Tibial nerve (tissue), 4 donors: ENCODE data around the gene ATP2A2. TPM values are rescaled to one million over a fixed set of nuclear protein-coding genes. Genes with fewer than 3 reads are reported as not detected.

Experiments
- DNase-seq, 2 donors: peaks; one replicate each; pipeline ENCODE4 v3.0.0-alpha.2; 2019; ENCODE audit warnings: low spot score in 2 of 2
- H3K27ac ChIP-seq, 4 donors: fragments of 200-600 bp; sonication (generic) in 3 of 4; one replicate each; pipeline ENCODE4 v1.5.1; 2017 to 2019; ENCODE audit warnings: mild to moderate bottlenecking in 1 of 4
- H3K27me3 ChIP-seq, 2 donors: fragments of 200-600 bp; sonication (generic) in 1 of 2; one replicate each; pipeline versions ENCODE4 v1.5.1 to v1.6.0; 2017 to 2019
- H3K36me3 ChIP-seq, 3 donors: fragments of 200-600 bp; sonication (generic); one replicate each; pipeline ENCODE4 v1.5.1; 2018 to 2019
- H3K4me1 ChIP-seq, 4 donors: fragments of 200-600 bp; sonication (generic) in 3 of 4; one replicate each; pipeline ENCODE4 v1.5.1; 2017 to 2019
- H3K4me3 ChIP-seq, 4 donors: fragments of 200-600 bp; sonication (generic) in 3 of 4; one replicate each; pipeline ENCODE4 v1.5.1; 2017 to 2019; ENCODE audit warnings: mild to moderate bottlenecking in 1 of 4, moderate library complexity in 1 of 4
- H3K9me3 ChIP-seq, 4 donors: fragments of 200-600 bp; sonication (generic) in 3 of 4; one replicate each; pipeline ENCODE4 v1.5.1; 2017 to 2019
- EP300 ChIP-seq, 2 donors: sonication (generic); formaldehyde crosslinking; IDR thresholded peaks; one replicate each; pipeline ENCODE4 v1.6.1; 2017; ENCODE audit warnings: antibody characterized with exemption in 2 of 2, mild to moderate bottlenecking in 1 of 2
- POLR2A ChIP-seq, 2 donors: fragments of 450-650 bp; IDR thresholded peaks; one replicate each; pipeline ENCODE4 v1.6.1; 2017; ENCODE audit warnings: antibody characterized with exemption in 2 of 2, mild to moderate bottlenecking in 2 of 2, moderate library complexity in 2 of 2
- WGBS, 2 donors: methylation state at CpG; one replicate each; pipeline ENCODE4 v1.1.5; 2018; 5-methylcytosine and 5-hydroxymethylcytosine counted together
- total RNA-seq, 4 donors: library from RNA; depleted of rRNA; stranded (reverse); fragments of >200 nt; gene quantifications; one replicate each; pipeline ENCODE4 v1.1.0, GENCODE V29; 2016
- TF ChIP-seq, protein P1 (sequence below), 5 experiments: fragments of 200-600 bp in 3 of 5; fragments of 450-650 bp in 2 of 5; sonication (generic) in 3 of 5; IDR thresholded peaks; one replicate each; pipeline ENCODE4 v1.5.1; 2016 to 2019; ENCODE audit warnings: antibody characterized with exemption in 5 of 5, mild to moderate bottlenecking in 3 of 5, moderate library complexity in 2 of 5

Gene ATP2A2
- total RNA-seq, 4 donors from 2014 or later, result 77.8 to 106 (median 90.1) TPM

DNA sequence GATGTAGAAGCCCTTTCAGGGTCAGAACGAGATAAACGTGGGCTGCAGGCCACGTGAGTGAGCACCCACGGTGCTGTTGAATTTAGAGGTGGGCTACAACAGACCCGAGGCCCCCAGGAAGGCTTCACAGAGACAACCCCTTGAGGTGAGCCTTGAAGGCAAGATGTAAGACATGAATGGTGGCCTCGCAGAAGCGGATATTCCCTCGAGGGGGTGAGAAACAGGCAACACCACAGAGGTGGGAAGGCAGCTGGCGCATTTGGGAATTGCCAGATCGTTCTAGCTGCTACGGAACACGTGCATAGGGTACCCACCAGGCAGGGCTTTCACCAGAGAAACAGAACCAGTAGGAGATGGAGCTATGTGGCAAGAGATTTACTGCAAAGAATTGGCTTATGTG lies 22.6 kb upstream of the ATP2A2 start:
- Histone ChIP-seq H3K27me3 (no peaks in the 10 kb centered on the region), H3K27ac (no peak overlapping the region), H3K9me3 (no peaks in the 10 kb centered on the region), H3K4me1 (peaks cover 0 to 11% (median 0%) of the 10 kb centered on the region in 4 donors), H3K36me3 (no peaks in the 10 kb centered on the region), H3K4me3 (no peak overlapping the region)
- 88 to 91% methylated on average over 12 of the region's 12 CpGs for WGBS, 2 donors
- TF ChIP-seq, protein P1, sequence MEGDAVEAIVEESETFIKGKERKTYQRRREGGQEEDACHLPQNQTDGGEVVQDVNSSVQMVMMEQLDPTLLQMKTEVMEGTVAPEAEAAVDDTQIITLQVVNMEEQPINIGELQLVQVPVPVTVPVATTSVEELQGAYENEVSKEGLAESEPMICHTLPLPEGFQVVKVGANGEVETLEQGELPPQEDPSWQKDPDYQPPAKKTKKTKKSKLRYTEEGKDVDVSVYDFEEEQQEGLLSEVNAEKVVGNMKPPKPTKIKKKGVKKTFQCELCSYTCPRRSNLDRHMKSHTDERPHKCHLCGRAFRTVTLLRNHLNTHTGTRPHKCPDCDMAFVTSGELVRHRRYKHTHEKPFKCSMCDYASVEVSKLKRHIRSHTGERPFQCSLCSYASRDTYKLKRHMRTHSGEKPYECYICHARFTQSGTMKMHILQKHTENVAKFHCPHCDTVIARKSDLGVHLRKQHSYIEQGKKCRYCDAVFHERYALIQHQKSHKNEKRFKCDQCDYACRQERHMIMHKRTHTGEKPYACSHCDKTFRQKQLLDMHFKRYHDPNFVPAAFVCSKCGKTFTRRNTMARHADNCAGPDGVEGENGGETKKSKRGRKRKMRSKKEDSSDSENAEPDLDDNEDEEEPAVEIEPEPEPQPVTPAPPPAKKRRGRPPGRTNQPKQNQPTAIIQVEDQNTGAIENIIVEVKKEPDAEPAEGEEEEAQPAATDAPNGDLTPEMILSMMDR (IDR thresholded peaks at IDR 0.05), result no peak
- no peak for TF ChIP-seq EP300 (IDR thresholded peaks at IDR 0.05)
- TF ChIP-seq POLR2A (IDR thresholded peaks at IDR 0.05), result no peak
- no peak for DNase-seq

DNA sequence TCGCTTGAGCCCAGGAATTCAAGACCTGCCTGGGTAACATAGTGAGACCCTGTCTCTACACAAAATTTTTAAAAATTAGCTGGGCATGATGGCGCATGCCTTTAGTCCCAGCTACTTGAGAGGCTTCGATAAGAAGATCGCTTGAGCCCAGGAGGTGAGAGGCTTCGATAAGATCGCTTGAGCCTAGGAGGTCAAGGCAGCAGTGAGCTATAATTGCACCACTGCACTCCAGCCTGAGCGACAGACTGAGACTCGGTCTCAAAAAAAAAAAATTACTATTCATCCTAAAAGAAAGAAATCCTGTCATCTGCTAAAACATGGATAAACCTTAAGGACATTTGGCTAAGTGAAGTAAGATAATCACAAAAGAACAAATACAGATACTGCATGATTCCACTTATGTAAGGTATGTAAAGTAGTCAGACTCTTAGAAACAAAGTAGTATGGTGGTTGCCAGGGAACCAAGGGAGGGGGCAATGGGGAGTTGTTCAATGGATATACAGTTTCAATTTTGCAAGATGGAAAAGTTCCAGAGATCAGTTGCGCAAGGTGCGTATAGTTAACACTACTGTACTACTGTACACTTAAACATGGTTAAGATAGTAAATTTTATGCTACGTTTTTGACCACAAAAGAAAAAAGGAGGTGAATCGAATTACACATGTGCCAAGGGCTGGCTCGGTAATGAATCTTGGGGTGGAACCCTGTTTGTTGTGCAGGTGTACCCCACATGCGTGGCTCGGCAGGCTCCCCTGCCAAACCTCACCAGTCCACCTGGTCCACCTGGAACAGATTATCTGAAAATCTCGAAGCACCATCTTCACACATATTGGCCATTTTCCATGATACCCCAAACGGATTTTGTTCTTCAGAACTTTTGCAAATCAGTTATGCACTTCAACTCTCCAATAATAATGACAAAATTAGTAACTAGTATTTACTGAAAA lies 18.3 kb upstream of the ATP2A2 start:
- TF ChIP-seq EP300 (IDR thresholded peaks at IDR 0.05), result no peak
- H3K4me3 ChIP-seq, result no peak overlapping the region
- no peak overlapping the region for H3K27ac ChIP-seq
- H3K27me3 ChIP-seq, result no peaks in the 10 kb centered on the region
- 80 to 82% methylated on average over 17 of the region's 17 CpGs for WGBS, 2 donors
- no peaks in the 10 kb centered on the region for H3K9me3 ChIP-seq
- no peaks in the 10 kb centered on the region for H3K36me3 ChIP-seq
- H3K4me1 ChIP-seq, result peaks cover 0 to 11% (median 5%) of the 10 kb centered on the region in 4 donors
- no peak for DNase-seq

DNA sequence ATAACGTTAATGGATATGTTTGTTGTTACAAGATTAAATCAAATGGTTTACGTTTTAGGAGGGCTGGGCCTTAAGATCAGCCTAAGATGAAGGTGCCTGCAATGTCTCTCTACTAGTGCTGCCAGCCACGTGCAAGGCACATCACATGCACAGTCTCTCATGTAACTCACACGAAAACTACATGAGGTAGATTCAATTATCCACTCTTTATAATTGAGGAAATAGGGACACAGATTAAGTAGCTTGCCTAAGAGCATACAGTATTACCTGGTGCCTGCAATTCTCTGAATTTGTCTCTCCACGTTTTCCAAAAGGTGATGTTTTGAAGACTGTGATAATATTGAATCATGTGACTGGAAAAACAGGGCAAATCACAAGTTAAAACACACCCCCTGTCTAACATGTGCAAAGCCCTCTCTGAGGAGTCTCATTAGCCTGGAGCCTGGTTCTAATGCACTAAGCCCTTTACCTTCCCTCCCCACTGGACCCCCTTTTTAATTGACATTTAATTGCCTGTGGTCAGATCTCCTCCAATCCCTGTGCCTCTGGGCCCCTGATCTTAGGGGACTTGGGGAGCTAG lies 14.6 kb upstream of the ATP2A2 start:
- Histone ChIP-seq H3K27ac (no peak overlapping the region), H3K27me3 (no peaks in the 10 kb centered on the region), H3K9me3 (no peaks in the 10 kb centered on the region), H3K36me3 (no peaks in the 10 kb centered on the region), H3K4me1 (peaks cover 0 to 19% (median 5%) of the 10 kb centered on the region in 4 donors), H3K4me3 (no peak overlapping the region)
- 67% methylated on average over 5 of the region's 5 CpGs for WGBS, 2 donors
- TF ChIP-seq EP300 (IDR thresholded peaks at IDR 0.05) (no peak), POLR2A (IDR thresholded peaks at IDR 0.05) (no peak)
- TF ChIP-seq, protein P1 (IDR thresholded peaks at IDR 0.05), result no peak
- no peak for DNase-seq

DNA sequence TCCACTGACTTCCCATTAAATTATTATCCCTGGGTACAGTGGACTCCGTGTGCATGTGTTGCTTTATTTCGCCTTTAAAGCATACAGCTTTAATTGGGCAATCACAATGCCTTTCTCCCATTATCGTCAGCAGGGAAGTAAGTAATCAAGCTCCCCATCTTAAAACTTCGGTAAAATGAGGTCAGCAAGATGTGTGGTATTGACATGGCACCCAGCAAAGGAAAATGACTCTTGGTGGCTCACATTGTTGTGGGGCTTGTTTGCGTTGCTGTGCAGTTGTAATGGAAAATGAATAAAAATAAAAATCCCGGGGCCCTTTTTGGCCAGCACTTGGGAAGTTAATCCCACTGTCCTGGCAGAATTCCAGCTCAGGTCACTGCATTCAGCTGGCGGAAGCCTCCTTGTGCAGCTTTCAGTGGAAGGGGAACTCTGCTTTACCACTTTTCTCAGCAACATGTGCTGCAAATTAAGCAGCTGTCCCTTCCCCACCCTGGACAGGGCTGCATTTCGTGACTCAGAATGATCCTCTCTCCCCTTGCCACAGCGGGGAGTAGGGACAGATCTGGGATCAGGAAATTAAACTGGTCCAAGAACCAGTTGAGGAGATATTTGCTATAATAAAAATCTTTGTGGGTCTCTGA lies 13.9 kb upstream of the ATP2A2 start:
- TF ChIP-seq POLR2A (IDR thresholded peaks at IDR 0.05), result no peak
- no peak for TF ChIP-seq EP300 (IDR thresholded peaks at IDR 0.05)
- TF ChIP-seq, protein P1 (IDR thresholded peaks at IDR 0.05), result no peak
- peak in 1 of 2 donors; percentile 16 for DNase-seq
- Histone ChIP-seq H3K27me3 (no peaks in the 10 kb centered on the region), H3K4me1 (peaks cover 0 to 19% (median 5%) of the 10 kb centered on the region in 4 donors), H3K9me3 (no peaks in the 10 kb centered on the region), H3K36me3 (no peaks in the 10 kb centered on the region), H3K27ac (peak overlapping the region in 1 of 4 donors; percentile 16), H3K4me3 (no peak overlapping the region)
- 26 to 30% methylated on average over 9 of the region's 9 CpGs for WGBS, 2 donors

DNA sequence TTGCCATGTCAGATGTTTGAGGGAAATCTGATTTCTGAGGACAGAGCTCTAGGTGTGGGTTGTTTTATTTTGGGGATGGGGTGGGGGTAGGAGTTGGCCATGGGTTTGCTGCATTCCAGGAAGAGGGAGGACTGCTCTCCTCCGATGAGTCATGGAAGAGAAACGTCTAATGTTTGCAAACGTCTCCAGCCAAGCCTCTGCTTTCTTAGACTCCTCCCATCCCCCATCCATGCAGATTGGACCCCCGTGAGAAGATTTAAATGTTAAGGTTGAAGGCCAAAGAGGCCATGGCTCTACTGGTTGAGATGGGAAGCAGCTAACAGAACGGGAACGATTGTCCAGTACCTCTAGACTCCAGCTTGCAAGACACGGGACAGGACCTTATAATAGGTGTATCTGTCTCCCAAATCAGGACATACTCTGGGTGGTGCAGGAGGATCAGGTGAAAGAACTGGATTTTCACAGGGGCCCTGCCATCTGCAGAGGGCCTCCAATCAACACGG lies 11.4 kb upstream of the ATP2A2 start:
- WGBS, 2 donors, result 30 to 43% methylated on average over 8 of the region's 8 CpGs
- H3K4me3 ChIP-seq, result no peak overlapping the region
- peaks cover 0 to 19% (median 5%) of the 10 kb centered on the region in 4 donors for H3K4me1 ChIP-seq
- no peaks in the 10 kb centered on the region for H3K27me3 ChIP-seq
- H3K27ac ChIP-seq, result no peak overlapping the region
- H3K9me3 ChIP-seq, result no peaks in the 10 kb centered on the region
- DNase-seq, result no peak
- H3K36me3 ChIP-seq, result no peaks in the 10 kb centered on the region
- TF ChIP-seq EP300 (IDR thresholded peaks at IDR 0.05) (no peak), POLR2A (IDR thresholded peaks at IDR 0.05) (no peak)
- TF ChIP-seq, protein P1 (IDR thresholded peaks at IDR 0.05), result no peak
